Measurements from ENCODE around the gene CACUL1.

GRCh38 chr10:118663176-118663575 lies 91.6 kb downstream of the CACUL1 start:
- no peak for TF ChIP-seq POLR2A (IDR thresholded peaks at IDR 0.05; ENCODE audit: low read depth, low read length)
- TF ChIP-seq SPI1 (IDR thresholded peaks at IDR 0.05; ENCODE audit: low read depth, low read length), result no peak
- no peak for TF ChIP-seq POLR2AphosphoS5 (IDR thresholded peaks at IDR 0.05; ENCODE audit: low read depth, low read length)

All from GM12891 (cell line).